HG02870 (cell line): ENCODE results near the gene CYB561A3.
A peak's percentile ranks its signal among the peaks of the same experiment; 100 is the strongest.

ENCODE experiments used
- ATAC-seq: cut with Tn5 transposase; IDR thresholded peaks from one replicate; pipeline ENCODE4 v1.9.1; 2021; ENCODE audit warnings: mild to moderate bottlenecking, moderate library complexity; ENCODE audit not compliant: unreplicated experiment

The CYB561A3 gene

GRCh38 chr11:61369372-61370348, 8.0 kb upstream of the CYB561A3 start:
- peak; percentile 58 for ATAC-seq

DNA sequence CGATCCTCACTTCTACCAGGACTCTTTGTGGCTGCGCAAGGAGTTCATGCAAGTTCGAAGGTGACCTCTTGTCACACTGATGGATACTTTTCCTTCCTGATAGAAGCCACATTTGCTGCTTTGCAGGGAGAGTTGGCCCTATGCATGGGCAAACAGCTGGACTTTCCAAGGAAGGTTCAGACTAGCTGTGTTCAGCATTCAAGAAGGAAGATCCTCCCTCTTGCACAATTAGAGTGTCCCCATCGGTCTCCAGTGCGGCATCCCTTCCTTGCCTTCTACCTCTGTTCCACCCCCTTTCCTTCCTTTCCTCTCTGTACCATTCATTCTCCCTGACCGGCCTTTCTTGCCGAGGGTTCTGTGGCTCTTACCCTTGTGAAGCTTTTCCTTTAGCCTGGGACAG, 7.0 kb upstream of the CYB561A3 start:
- ATAC-seq, result no peak

DNA sequence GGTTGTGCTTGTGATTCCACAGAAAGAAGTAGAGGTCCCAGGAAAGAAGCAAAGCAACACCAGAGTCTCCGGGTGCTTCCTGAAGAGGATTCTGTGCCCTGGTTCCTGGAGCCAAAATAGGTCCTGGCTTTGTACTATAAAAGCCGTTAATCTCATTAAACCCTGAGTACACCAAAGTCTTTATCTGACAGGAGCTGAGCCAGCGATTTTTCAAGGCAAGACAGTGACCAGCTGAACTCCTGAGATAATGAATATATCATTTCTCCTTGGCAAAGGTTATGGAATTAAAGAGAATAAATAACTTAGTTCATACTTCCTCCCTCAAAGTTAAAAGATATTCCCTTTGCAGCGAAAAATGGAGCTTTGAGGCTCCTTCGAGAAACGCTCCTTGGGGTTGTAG, 5.7 kb upstream of the CYB561A3 start:
- no peak for ATAC-seq

GRCh38 chr11:61364012-61364675, 2.5 kb upstream of the CYB561A3 start:
- ATAC-seq, result no peak

- ATAC-seq, result no peak
Observed at GRCh38 chr11:61362542-61362875, 827 bp upstream of the CYB561A3 start.

- no peak for ATAC-seq
Observed at GRCh38 chr11:61361237-61361740, 393 bp downstream of the CYB561A3 start.

GRCh38 chr11:61359516-61359915, 2.2 kb downstream of the CYB561A3 start:
- no peak for ATAC-seq

GRCh38 chr11:61358566-61358965, 3.1 kb downstream of the CYB561A3 start:
- no peak for ATAC-seq

DNA sequence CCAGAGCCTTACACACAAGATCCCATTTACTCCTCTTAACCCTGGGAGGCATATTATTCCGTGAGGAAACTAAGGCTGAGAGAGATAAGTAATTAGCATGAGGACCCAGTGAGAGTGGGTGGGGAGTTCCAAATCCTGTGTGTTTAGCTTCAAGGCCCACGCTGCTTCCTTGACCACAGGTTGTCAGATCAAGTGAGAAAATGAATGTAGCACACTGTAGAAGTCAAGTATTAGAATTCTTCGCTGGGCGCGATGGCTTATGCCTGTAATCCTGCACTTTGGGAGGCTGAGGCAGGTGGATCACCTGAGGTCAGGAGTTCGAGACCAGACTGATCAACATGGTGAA, 3.8 kb downstream of the CYB561A3 start:
- ATAC-seq, result no peak

DNA sequence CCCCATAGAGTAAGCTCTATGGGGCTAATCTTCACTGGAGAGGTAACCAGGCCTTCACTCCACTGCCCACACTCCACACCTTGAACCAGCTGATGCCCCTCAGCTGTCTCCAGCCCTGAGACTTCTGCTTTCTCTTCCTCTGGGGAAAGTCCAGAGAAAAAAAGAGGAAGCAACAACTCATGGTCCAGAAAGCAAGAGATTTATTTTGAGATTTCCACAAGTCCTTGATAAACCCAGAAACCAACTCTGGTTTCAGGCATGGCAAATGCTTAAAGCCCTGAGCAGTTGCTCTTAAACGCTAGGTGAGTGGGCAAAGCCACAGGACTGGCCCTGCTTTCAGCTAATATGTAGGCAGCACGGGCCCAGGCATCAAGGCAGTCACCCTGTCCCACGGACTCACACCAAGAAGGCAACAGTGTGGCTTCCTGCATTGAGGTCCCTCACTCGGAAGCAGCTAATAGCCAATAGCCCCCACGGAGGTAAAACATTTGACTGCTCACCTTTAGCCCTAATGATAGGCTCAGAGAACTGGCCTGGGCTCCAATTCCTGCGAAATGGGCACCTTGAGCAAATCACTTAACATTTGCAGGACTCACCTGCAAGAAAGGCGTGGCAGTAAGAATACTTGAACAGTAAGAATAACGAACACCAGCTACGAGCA, 4.3 kb downstream of the CYB561A3 start:
- peak; percentile 39 for ATAC-seq

DNA sequence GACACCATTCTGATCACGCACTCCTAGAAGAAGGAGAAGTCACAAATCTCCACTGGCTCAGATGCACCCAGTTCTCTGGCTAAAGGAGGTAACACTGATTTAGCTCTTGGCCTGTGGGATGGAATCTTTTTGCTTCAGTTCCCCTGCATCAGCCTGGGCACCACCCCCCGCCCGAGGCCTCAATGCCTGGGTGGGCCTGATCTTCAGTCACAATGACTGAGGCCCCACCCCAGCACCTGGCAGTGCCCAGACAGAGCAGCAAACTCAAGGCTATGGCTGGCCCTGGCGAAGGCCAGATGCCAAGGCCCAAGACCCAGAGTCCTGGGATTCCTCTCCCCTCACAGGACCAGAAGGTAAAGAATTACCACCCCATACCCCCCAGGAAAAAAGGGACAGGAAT, 5.0 kb downstream of the CYB561A3 start:
- no peak for ATAC-seq

DNA sequence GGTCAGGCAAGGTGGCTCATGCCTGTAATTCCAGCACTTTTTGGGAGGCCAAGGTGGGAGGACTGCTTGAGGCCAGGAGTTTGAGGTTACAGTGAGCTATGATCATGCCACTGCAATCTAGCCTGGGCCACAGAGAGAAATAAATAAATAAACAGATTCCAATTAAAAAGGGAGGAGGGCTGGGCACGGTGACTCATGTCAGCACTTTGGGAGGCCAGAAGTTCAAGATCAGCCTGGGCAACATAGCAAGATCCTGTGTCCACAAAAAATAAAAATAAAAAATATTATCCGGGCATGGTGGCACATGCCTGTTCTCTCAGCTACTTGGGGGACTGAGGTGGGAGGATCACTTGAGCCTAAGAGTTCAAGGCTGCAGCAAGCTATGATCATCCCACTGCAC, 7.5 kb downstream of the CYB561A3 start:
- no peak for ATAC-seq

- ATAC-seq, result no peak
Observed at GRCh38 chr11:61353131-61354067, 8.3 kb downstream of the CYB561A3 start.

DNA sequence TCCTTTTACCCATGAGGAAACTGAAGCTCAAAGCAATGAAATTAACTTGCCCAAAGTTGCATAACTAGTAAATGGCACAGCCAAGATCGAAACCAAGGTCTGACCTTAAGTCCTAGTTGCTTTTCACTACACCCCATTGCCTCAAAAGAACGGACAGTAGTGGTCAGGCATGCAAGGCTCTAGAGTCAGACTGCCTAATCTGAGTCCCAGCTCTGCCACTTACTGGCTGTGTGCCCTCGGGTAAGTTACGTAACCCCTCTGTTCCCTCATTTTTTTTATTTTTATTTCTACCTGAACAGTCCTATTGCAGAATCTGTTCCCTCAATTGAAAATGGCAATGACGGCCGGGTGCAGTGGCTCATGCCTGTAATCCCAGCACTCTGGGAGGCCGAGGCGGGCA, 9.6 kb downstream of the CYB561A3 start:
- ATAC-seq, result no peak

GRCh38 chr11:61350803-61351202, 10.9 kb downstream of the CYB561A3 start:
- ATAC-seq, result no peak

DNA sequence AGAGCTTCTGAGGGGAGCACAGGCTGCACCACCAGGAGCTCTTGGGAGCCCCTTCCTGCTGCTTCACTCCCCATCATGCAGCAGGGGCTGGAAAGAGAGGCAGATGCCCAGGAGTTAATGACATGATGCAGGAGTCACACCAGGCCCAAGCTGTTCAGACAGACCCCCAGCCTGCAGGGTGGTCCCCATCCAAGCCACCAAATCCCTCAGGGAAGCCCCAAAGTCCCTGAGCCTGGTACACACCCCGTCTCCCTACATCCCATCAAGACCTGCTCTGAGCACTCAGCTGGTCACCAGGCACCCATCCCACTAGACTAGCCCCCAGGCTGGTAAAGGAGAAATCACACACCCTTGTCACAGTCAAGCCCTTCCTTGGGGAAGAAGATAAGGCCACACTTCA, 11.3 kb downstream of the CYB561A3 start:
- ATAC-seq, result no peak

- no peak for ATAC-seq
Observed at GRCh38 chr11:61349916-61350315, 11.8 kb downstream of the CYB561A3 start.

- no peak for ATAC-seq
Observed at GRCh38 chr11:61349189-61349751, 12.4 kb downstream of the CYB561A3 start.

- ATAC-seq, result no peak
Observed at GRCh38 chr11:61347916-61348461, 13.7 kb downstream of the CYB561A3 start.
